Esophagus muscularis mucosa (tissue), 4 donors: ENCODE results near the gene MX2. TPM values are rescaled to one million over a fixed set of nuclear protein-coding genes. Genes with fewer than 3 reads are reported as not detected.

Experiments used
- DNase-seq: peaks from one replicate; pipeline ENCODE4 v3.0.0-alpha.2; 2017; ENCODE audit errors: extremely low spot score
- H3K27ac ChIP-seq, 4 donors: fragments of 200-600 bp; sonication (generic); replicated peaks in 1 of 4; 1 replicate in 3 of 4; 2 replicates in 1 of 4; pipeline ENCODE4 v1.5.1; 2016 to 2019; ENCODE audit warnings: mild to moderate bottlenecking in 1 of 4
- H3K27me3 ChIP-seq, 4 donors: fragments of 200-600 bp; sonication (generic); one replicate each; pipeline versions ENCODE4 v1.5.1 to v1.6.0; 2016 to 2019
- H3K36me3 ChIP-seq, 4 donors: fragments of 200-600 bp; sonication (generic); one replicate each; pipeline ENCODE4 v1.5.1; 2016 to 2019
- H3K4me1 ChIP-seq, 4 donors: fragments of 200-600 bp; sonication (generic); one replicate each; pipeline ENCODE4 v1.5.1; 2016 to 2019
- H3K4me3 ChIP-seq, 4 donors: fragments of 200-600 bp; sonication (generic); 1 replicate in 2 of 4; 2 replicates in 2 of 4; pipeline ENCODE4 v1.5.1; 2016 to 2019; ENCODE audit warnings: mild to moderate bottlenecking in 4 of 4, moderate library complexity in 1 of 4
- H3K9me3 ChIP-seq, 4 donors: fragments of 200-600 bp; sonication (generic); 1 replicate in 3 of 4; 2 replicates in 1 of 4; pipeline ENCODE4 v1.5.1; 2016 to 2019
- EP300 ChIP-seq: sonication (generic); formaldehyde crosslinking; IDR thresholded peaks from one replicate; pipeline ENCODE4 v1.6.1; 2017; ENCODE audit warnings: antibody characterized with exemption
- POLR2A ChIP-seq: fragments of 450-650 bp; IDR thresholded peaks from one replicate; pipeline ENCODE4 v1.6.1; 2017; ENCODE audit warnings: antibody characterized with exemption, moderate library complexity, mild to moderate bottlenecking, low read depth
- POLR2AphosphoS5 ChIP-seq, 2 donors: sonication (generic); formaldehyde crosslinking; IDR thresholded peaks; one replicate each; pipeline ENCODE4 v1.6.1; 2017; ENCODE audit warnings: antibody characterized with exemption in 2 of 2
- WGBS: methylation state at CpG from one replicate; pipeline ENCODE4 v1.1.5; 2018; 5-methylcytosine and 5-hydroxymethylcytosine counted together
- intact Hi-C: fragments of 100-400 bp; cut with DNase I; formaldehyde crosslinking; loops from one replicate; pipeline ENCODE4 v1.15.1; 2023
- total RNA-seq, 4 donors: library from RNA; depleted of rRNA; stranded (reverse); fragments of >200 nt; gene quantifications; one replicate each; pipeline versions ENCODE4 v1.1.0 to v1.2.1, GENCODE V29; 2016
- TF ChIP-seq, protein P1 (sequence below), 3 experiments: fragments of 200-600 bp in 2 of 3; fragments of 450-650 bp in 1 of 3; sonication (generic) in 2 of 3; IDR thresholded peaks; one replicate each; pipeline ENCODE4 v1.5.1; 2017 to 2019; ENCODE audit warnings: antibody characterized with exemption in 3 of 3, mild to moderate bottlenecking in 2 of 3, moderate library complexity in 1 of 3

Gene MX2
- total RNA-seq, 4 donors from 2014 or later = 5.4 to 19.7 (median 7.0) TPM

DNA sequence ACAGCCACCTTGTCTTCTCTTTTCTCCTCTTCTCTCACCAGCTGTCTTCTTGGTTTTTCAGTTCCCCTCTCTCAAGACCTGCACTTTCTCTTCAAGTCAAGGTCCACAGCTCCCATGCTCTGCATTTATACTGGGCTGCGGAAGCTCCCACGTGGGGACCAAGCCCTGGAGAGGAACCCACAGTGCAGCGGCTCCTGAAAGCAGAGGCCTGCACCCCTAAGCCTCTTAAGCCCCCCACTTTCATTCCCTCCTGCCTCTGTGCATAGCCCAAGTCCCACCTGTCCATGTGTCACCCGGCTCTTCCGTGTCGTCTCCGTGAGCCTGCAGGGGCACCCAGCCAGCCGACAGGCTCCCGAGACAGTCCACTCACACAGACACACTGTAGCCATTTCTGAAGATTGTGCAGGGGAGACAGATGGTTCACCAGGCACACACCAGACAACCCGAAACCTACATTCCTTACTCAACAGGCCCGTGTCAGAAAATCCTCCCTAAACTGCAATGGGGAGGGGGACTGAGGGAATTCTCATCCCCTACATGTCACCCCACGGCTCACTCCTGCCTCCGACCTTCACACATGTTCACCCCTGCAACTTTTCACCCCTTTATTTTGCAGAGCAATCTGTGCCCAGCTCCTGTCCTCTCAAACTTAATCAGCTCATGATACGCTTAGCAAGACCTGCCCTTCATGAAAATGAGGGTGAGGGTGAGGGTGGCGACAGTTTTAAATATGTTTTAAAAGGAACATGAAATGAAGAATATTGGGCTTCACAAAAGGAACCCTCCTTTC lies 6.3 kb downstream of the MX2 start:
- H3K4me1 ChIP-seq = peaks cover 9 to 46% (median 27%) of the 10 kb centered on the region in 4 donors
- peaks cover 0 to 30% (median 2%) of the 10 kb centered on the region in 4 donors for H3K27me3 ChIP-seq
- TF ChIP-seq EP300 (no peak), POLR2A (no peak), POLR2AphosphoS5 (IDR thresholded peaks at IDR 0.05) (no peak)
- TF ChIP-seq, protein P1, sequence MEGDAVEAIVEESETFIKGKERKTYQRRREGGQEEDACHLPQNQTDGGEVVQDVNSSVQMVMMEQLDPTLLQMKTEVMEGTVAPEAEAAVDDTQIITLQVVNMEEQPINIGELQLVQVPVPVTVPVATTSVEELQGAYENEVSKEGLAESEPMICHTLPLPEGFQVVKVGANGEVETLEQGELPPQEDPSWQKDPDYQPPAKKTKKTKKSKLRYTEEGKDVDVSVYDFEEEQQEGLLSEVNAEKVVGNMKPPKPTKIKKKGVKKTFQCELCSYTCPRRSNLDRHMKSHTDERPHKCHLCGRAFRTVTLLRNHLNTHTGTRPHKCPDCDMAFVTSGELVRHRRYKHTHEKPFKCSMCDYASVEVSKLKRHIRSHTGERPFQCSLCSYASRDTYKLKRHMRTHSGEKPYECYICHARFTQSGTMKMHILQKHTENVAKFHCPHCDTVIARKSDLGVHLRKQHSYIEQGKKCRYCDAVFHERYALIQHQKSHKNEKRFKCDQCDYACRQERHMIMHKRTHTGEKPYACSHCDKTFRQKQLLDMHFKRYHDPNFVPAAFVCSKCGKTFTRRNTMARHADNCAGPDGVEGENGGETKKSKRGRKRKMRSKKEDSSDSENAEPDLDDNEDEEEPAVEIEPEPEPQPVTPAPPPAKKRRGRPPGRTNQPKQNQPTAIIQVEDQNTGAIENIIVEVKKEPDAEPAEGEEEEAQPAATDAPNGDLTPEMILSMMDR (IDR thresholded peaks at IDR 0.05) = no peak
- no peaks in the 10 kb centered on the region for H3K9me3 ChIP-seq
- H3K4me3 ChIP-seq = no peak overlapping the region
- intact Hi-C loops = no loop called here
- peak overlapping the region in 3 of 4 donors; percentile 8 to 60 (median 51) for H3K27ac ChIP-seq
- no peak for DNase-seq
- no peaks in the 10 kb centered on the region for H3K36me3 ChIP-seq
- WGBS = 83% methylated on average over 15 of the region's 15 CpGs

DNA sequence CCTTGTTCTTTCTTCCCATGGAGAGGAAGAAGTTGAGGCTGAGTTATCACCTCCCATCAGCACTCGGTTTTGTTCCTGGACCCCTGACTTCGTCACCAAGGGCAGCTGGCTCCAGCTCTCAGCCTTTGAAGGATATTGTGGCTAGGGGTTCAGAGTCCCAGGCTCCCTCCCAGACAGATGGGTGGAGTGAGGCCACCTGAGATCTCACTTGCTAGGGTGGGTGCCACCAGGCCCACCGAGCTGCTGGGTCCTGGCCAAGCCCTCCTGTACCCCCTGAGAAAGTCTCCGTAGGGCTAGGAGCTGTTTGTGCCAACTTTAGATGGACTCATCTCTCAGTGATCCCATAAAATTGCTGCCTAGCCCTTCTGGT lies 6.9 kb downstream of the MX2 start:
- Histone ChIP-seq H3K36me3 (no peaks in the 10 kb centered on the region), H3K4me3 (peak overlapping the region; percentile 41 to 49 (median 46)), H3K4me1 (peaks cover 8 to 40% (median 23%) of the 10 kb centered on the region in 4 donors), H3K27ac (peak overlapping the region; percentile 8 to 60 (median 31)), H3K27me3 (peaks cover 0 to 27% (median 2%) of the 10 kb centered on the region in 4 donors), H3K9me3 (no peaks in the 10 kb centered on the region)
- intact Hi-C loops = no loop called here
- TF ChIP-seq EP300 (no peak), POLR2A (no peak), POLR2AphosphoS5 (IDR thresholded peaks at IDR 0.05) (no peak)
- TF ChIP-seq, protein P1 (IDR thresholded peaks at IDR 0.05) = no peak
- DNase-seq = no peak
- WGBS = 61% methylated on average over 3 of the region's 4 CpGs

DNA sequence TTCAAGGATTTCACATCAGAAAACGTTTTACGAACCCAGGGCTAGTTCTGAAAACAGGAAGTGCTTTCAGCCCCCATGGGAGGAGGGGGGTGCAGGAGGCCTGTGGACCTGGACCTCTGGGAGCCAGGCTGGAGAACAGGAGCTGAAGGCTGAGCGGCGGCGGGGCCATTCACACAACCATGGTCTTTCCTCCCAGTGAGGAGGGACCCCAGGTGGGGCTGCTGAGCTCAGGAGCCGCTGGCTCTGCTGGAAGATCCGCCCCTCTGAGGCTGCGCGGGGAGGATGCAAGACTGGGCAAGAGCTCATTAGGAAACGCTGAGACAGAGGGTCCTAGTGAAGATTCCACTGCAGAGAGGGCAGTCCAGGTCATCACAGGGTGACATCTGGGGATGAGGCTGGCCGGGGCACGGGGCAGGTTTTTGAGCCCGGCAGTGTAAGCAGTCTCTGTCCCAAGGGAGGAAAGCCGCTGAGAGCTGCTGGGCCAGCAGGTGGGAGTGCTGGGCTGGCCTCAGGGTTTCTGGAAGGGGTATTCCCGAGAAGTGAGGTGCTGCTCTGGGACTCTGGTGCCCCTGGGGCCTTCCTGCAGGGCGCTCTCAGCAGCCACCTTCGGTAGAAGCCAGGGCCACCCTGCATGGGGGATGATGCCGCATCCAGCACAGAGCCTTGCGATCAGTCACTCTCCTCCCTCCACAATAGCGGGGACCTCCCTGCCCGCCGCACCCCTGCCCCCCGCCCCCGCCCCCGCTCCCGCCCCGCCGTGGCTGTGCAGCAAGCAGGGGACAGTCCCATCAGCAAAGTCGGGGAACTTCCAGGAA lies 7.5 kb downstream of the MX2 start:
- H3K27ac ChIP-seq = peak overlapping the region; percentile 8 to 60 (median 31)
- peak overlapping the region; percentile 41 to 49 (median 46) for H3K4me3 ChIP-seq
- intact Hi-C loops = no loop called here
- no peaks in the 10 kb centered on the region for H3K9me3 ChIP-seq
- peaks cover 3 to 34% (median 20%) of the 10 kb centered on the region in 4 donors for H3K4me1 ChIP-seq
- WGBS = 27% methylated on average over 11 of the region's 29 CpGs
- H3K27me3 ChIP-seq = peaks cover 0 to 27% (median 2%) of the 10 kb centered on the region in 4 donors
- H3K36me3 ChIP-seq = no peaks in the 10 kb centered on the region
- no peak for TF ChIP-seq EP300
- no peak for TF ChIP-seq POLR2AphosphoS5 (IDR thresholded peaks at IDR 0.05)
- TF ChIP-seq POLR2A = no peak
- TF ChIP-seq, protein P1 (IDR thresholded peaks at IDR 0.05) = no peak
- DNase-seq = no peak

DNA sequence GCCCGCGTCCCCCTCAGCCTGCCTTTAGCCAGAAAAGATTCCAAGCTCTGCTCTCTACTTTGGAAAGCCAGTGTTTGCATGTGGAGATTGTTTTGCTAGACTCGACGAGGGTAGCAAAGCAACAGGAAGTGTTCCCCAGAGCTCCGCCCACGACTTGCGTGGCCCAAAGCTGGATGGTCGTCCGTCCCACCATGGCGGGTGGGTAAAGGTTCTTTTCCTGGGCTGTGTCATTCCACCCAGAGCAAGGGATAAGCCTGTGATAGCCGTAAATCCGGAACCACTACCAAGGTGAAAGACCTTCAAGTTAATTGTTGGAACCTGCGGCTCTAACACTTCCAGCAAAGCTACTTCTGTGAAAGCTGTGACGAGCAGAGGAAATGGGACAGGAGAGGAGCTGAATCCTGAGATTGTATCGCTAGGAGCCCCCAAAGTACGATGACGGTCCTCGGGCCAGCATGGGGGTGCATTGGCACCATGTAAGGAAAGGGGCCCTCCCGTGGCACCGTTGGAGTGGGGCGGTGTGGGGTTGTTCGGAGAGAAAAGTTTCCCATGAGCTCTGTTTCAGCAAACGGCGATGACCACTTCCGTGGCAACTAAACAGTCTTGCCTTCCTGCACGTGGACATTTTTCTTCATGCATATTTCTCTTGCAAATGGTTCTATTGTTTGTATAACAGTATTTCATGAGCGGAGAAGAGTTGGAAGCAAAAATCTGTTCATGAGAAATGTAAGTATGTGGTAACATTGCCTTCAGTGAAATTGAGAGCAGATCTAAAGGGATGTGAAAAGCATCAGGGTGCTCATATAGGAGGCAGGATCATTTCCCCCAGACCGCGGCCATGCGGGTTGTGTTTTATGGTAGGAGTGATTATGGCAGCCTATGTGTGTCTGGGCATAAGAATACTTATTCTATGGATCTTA lies 8.4 kb downstream of the MX2 start:
- WGBS = 91% methylated on average over 18 of the region's 30 CpGs
- TF ChIP-seq POLR2AphosphoS5 (IDR thresholded peaks at IDR 0.05) (no peak), EP300 (no peak), POLR2A (no peak)
- TF ChIP-seq, protein P1 (IDR thresholded peaks at IDR 0.05) = no peak
- intact Hi-C loops = no loop called here
- Histone ChIP-seq H3K27ac (peak overlapping the region; percentile 8 to 60 (median 31)), H3K4me3 (peak overlapping the region; percentile 41 to 49 (median 46)), H3K27me3 (peaks cover 0 to 27% (median under 1%) of the 10 kb centered on the region in 4 donors), H3K4me1 (peaks cover 3 to 31% (median 19%) of the 10 kb centered on the region in 4 donors), H3K36me3 (no peaks in the 10 kb centered on the region), H3K9me3 (no peaks in the 10 kb centered on the region)
- no peak for DNase-seq
